ENCODE data around the gene C12orf76. TPM values are rescaled to one million over a fixed set of nuclear protein-coding genes. Genes with fewer than 3 reads are reported as not detected.

Gene C12orf76
- total RNA-seq, 1 experiment from 2014 or later = 10.1 TPM

DNA sequence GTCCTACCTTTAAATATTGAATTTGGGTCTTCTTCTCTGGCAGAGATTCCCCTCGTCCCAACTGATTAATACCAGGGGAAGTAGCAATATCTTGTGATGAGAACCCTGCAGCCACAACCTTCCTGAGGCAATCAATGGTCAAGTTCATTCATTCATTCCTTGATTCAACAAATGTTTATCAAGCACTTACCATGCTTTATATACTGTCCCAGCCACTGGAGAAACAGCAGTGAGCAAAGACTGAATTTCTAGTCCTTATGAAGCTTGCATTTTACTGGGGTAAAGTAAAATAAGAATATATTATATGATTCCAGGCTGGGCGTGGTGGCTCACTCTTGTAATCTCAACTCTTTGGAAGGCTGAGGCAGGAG lies 51.9 kb downstream of the C12orf76 start:
- Histone ChIP-seq H3K27me3 (ENCODE audit: insufficient read depth, low read length) (no peaks in the 10 kb centered on the region), H3K27ac (ENCODE audit: low read depth, low read length) (peak overlapping the region; percentile 68), H3K9me2 (ENCODE audit: insufficient read depth) (no peaks in the 10 kb centered on the region), H4K20me1 (ENCODE audit: insufficient read depth) (no peaks in the 10 kb centered on the region), H3K36me3 (ENCODE audit: control insufficient read depth in 1 of 2, insufficient read depth in 2 of 2, low read length in 2 of 2) (no peaks in the 10 kb centered on the region), H3K4me3 (replicated peaks in 1 of 2; ENCODE audit: low read depth in 1 of 2, low read length in 2 of 2) (peak overlapping the region; percentile 82 to 85), H2AFZ (ENCODE audit: low read depth, low read length, poor library complexity, severe bottlenecking) (peak overlapping the region; percentile 95), H3K4me1 (ENCODE audit: control insufficient read depth in 1 of 2, insufficient read depth in 2 of 2, low read length in 2 of 2) (peaks cover 21 to 39% of the 10 kb centered on the region in 2 experiments), H3K79me2 (ENCODE audit: insufficient read depth, low read length) (peaks cover 42% of the 10 kb centered on the region), H3K9me3 (ENCODE audit: control insufficient read depth in 1 of 2, insufficient read depth in 1 of 2, low read depth in 1 of 2, low read length in 2 of 2) (no peaks in the 10 kb centered on the region), H3K9ac (ENCODE audit: low read length) (peak overlapping the region; percentile 66), H3K4me2 (ENCODE audit: low read length) (peak overlapping the region; percentile 94)
- DNase-seq (ENCODE audit: low read depth, low spot score) = no peak
- RAD21 ChIA-PET (ENCODE audit: low non-redundant PET in 1 of 2, low total read pairs in 2 of 2, uncharacterized antibody in 2 of 2, unreplicated experiment in 2 of 2) = no interaction called here
- POLR2A ChIA-PET = no interaction called here
- CTCF ChIA-PET = no interaction called here
- intact Hi-C loops (cut with micrococcal nuclease) = no loop called here
- BruUV-seq (replicated peaks) = no TSS peak
- TF ChIP-seq, protein P1, sequence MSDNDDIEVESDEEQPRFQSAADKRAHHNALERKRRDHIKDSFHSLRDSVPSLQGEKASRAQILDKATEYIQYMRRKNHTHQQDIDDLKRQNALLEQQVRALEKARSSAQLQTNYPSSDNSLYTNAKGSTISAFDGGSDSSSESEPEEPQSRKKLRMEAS (IDR thresholded peaks at IDR 0.05) = no peak; the same call in 1 of the 2 replicates
- TF ChIP-seq POLR2A (IDR thresholded peaks at IDR 0.05; ENCODE audit: borderline replicate concordance, extremely low read depth, insufficient read depth, insufficient read length) = peak; percentile 50
- TF ChIP-seq YY1 (IDR thresholded peaks at IDR 0.05; ENCODE audit: extremely low read depth, insufficient replicate concordance, low read depth, low read length) = no peak
- TF ChIP-seq FOSL1 (IDR thresholded peaks at IDR 0.05; ENCODE audit: low read depth) = no peak
- peak; percentile 79; the same call in 1 of the 2 replicates for TF ChIP-seq SIN3A (IDR thresholded peaks at IDR 0.05; ENCODE audit: low read depth)
- no peak for TF ChIP-seq EZH2 (IDR thresholded peaks at IDR 0.05)
- peak; percentile 45; the same call in 1 of the 2 replicates for TF ChIP-seq CBX3 (IDR thresholded peaks at IDR 0.05; ENCODE audit: low read depth)
- TF ChIP-seq SP1 (IDR thresholded peaks at IDR 0.05; ENCODE audit: low read depth) = peak; percentile 27; the same call in 1 of the 2 replicates
- TF ChIP-seq EGR1 (IDR thresholded peaks at IDR 0.05; ENCODE audit: low read depth) = no peak
- ATAC-seq = peak; percentile 0; the same call in 1 of the 2 replicates

GRCh38 chr12:109995686-109996482 lies 52.4 kb downstream of the C12orf76 start, which contains the start of gene GIT2:
Gene GIT2, minus strand, starts transcription at chr12:109996368. Its CDS starts 144 bp downstream, at chr12:109996224.
- CTCF ChIA-PET = no interaction called here
- Histone ChIP-seq H3K36me3 (ENCODE audit: control insufficient read depth in 1 of 2, insufficient read depth in 2 of 2, low read length in 2 of 2) (no peaks in the 10 kb centered on the region), H4K20me1 (ENCODE audit: insufficient read depth) (no peaks in the 10 kb centered on the region), H3K4me3 (replicated peaks in 1 of 2; ENCODE audit: low read depth in 1 of 2, low read length in 2 of 2) (peak within 1 kb of the TSS; percentile 82 to 85), H3K27ac (ENCODE audit: low read depth, low read length) (peak within 1 kb of the TSS; percentile 68), H3K27me3 (ENCODE audit: insufficient read depth, low read length) (no peaks in the 10 kb centered on the region), H3K4me2 (ENCODE audit: low read length) (peak within 1 kb of the TSS; percentile 94), H3K9me2 (ENCODE audit: insufficient read depth) (no peaks in the 10 kb centered on the region), H3K9me3 (ENCODE audit: control insufficient read depth in 1 of 2, insufficient read depth in 1 of 2, low read depth in 1 of 2, low read length in 2 of 2) (no peaks in the 10 kb centered on the region), H3K4me1 (ENCODE audit: control insufficient read depth in 1 of 2, insufficient read depth in 2 of 2, low read length in 2 of 2) (peaks cover 15 to 33% of the 10 kb centered on the region in 2 experiments), H3K79me2 (ENCODE audit: insufficient read depth, low read length) (peaks cover 42% of the 10 kb centered on the region), H3K9ac (ENCODE audit: low read length) (peak within 1 kb of the TSS; percentile 66), H2AFZ (ENCODE audit: low read depth, low read length, poor library complexity, severe bottlenecking) (peak within 1 kb of the TSS; percentile 95)
- POLR2A ChIA-PET = no interaction called here
- no TSS peak for BruUV-seq (replicated peaks)
- intact Hi-C loops (cut with micrococcal nuclease) = no loop called here
- DNase-seq (ENCODE audit: low read depth, low spot score) (peak; percentile 85), ATAC-seq (peak; percentile 79)
- RAD21 ChIA-PET (ENCODE audit: low non-redundant PET in 1 of 2, low total read pairs in 2 of 2, uncharacterized antibody in 2 of 2, unreplicated experiment in 2 of 2) = no interaction called here
- TF ChIP-seq POLR2A (IDR thresholded peaks at IDR 0.05; ENCODE audit: borderline replicate concordance, extremely low read depth, insufficient read depth, insufficient read length) (peak; percentile 76), ATF3 (IDR thresholded peaks at IDR 0.05) (no peak), TCF7L2 (IDR thresholded peaks at IDR 0.05; ENCODE audit: borderline replicate concordance, extremely low read depth, insufficient read depth, insufficient read length) (peak; percentile 34), SIN3A (IDR thresholded peaks at IDR 0.05; ENCODE audit: low read depth) (peak; percentile 81), SRF (IDR thresholded peaks at IDR 0.05; ENCODE audit: low read depth) (no peak), EGR1 (IDR thresholded peaks at IDR 0.05; ENCODE audit: low read depth) (peak; percentile 62; the same call in 1 of the 2 replicates)
- TF ChIP-seq, protein P2, sequence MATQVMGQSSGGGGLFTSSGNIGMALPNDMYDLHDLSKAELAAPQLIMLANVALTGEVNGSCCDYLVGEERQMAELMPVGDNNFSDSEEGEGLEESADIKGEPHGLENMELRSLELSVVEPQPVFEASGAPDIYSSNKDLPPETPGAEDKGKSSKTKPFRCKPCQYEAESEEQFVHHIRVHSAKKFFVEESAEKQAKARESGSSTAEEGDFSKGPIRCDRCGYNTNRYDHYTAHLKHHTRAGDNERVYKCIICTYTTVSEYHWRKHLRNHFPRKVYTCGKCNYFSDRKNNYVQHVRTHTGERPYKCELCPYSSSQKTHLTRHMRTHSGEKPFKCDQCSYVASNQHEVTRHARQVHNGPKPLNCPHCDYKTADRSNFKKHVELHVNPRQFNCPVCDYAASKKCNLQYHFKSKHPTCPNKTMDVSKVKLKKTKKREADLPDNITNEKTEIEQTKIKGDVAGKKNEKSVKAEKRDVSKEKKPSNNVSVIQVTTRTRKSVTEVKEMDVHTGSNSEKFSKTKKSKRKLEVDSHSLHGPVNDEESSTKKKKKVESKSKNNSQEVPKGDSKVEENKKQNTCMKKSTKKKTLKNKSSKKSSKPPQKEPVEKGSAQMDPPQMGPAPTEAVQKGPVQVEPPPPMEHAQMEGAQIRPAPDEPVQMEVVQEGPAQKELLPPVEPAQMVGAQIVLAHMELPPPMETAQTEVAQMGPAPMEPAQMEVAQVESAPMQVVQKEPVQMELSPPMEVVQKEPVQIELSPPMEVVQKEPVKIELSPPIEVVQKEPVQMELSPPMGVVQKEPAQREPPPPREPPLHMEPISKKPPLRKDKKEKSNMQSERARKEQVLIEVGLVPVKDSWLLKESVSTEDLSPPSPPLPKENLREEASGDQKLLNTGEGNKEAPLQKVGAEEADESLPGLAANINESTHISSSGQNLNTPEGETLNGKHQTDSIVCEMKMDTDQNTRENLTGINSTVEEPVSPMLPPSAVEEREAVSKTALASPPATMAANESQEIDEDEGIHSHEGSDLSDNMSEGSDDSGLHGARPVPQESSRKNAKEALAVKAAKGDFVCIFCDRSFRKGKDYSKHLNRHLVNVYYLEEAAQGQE (IDR thresholded peaks at IDR 0.05; ENCODE audit: low read depth) = no peak
- TF ChIP-seq, protein P1 (IDR thresholded peaks at IDR 0.05) = peak; percentile 72
